HL-60/S4 (cell line): ENCODE data around the gene MYO7A.

ENCODE experiments used
- in situ Hi-C: fragments of 300-500 bp; cut with MboI; formaldehyde crosslinking; loops from 2 replicates; pipeline ENCODE4 v1.14.3; 2022; ENCODE audit warnings: low sequenced_read_pairs

Gene MYO7A

GRCh38 chr11:77158041-77158695 is 30.1 kb downstream of the MYO7A start:
- in situ Hi-C loops: no loop called here

DNA sequence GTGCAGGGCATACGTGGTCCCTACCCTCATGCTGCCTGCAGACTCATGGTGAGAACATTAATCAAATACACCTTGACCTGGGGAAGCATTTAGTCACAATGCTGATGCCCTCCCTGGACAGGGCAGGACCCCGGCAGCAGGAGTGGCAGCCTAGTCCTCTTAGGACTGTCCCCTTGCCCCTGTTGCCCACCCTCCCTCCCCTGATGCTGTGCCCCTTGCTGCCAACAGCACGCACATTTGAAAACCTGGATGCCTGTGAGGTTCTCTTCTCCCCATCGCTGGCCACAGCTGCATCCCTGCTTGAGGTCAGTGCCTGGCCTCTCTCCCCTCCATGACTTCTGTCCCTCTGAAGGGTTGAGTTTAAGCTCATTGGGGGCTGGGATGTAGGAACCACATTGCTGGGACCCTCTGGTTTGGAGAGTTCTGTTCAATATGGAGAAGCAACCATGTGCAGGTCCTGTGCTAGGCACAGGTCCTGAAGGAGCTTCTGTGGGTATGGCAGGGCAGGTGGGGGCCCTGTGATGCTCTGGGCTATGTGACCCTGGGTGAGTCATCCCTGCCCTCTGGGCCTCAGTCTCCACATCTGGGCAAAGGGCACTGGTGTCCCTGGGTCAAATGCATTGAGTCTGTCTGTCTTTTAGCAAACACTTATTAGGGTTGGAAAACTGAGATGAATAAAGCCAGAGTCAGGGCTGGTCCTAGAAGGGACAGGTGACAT is 31.3 kb downstream of the MYO7A start:
- in situ Hi-C loops: no loop called here

DNA sequence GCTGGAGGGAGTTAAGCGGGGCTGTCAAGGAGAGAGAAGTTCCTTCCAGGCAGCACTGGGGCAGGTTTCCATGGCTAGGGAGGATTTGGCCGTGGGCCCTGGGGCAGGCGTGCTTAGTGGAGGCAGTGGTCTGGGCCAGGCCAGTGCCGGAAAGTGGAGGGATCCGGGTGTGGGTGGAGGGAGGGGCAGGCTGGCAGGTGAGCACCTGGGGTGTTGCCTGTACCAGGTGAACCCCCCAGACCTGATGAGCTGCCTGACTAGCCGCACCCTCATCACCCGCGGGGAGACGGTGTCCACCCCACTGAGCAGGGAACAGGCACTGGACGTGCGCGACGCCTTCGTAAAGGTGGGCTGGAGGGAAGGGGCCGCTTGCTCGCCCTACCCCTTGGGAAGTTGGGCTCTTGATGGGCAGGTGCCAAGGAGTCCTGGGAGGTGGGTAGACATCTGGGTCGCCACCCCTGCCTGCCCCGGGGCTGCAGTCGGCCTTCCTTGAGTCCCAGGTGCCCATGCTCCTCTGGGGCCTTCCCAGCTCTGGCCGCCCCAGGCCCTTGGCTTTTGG is 32.0 kb downstream of the MYO7A start:
- in situ Hi-C loops: no loop called here

DNA sequence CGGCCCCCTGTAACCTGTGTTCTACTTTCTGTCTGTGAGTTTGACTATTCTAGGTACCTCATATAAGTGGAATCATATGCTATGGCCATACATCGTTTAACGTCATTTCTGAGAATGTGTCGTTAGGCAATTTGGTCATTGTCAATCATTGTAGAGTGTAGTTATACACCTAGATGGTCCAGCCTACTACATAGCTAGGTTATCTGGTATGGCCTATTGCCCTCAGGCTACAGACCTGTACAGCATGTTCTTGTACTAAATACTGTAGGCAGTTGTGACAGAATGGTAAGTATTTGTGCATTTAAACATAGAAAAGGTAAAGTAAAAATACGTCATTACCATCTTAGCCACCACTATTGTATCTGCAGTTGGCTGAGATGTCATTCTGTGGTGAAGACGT is 35.2 kb downstream of the MYO7A start:
- in situ Hi-C loops: no loop called here

DNA sequence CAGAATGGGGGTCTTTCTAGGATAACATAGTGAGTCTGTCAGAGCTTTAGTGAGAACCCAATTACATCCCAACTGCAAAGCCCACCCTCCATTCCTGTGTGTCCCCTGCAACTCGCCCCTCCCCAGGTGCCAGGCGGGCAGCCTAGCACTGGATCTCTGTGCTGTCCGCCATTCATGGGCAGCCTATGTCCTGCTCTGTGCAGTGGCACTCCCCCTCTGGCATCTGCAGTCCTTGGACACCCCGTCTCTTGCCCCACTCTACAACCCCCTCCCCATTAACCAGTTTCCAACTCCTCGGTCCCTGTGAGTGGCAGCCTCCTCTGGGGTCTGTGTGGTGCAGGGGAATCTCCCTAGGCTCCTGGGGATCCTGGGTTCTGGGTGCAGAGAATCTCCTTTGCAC is 37.0 kb downstream of the MYO7A start:
- in situ Hi-C loops: no loop called here

DNA sequence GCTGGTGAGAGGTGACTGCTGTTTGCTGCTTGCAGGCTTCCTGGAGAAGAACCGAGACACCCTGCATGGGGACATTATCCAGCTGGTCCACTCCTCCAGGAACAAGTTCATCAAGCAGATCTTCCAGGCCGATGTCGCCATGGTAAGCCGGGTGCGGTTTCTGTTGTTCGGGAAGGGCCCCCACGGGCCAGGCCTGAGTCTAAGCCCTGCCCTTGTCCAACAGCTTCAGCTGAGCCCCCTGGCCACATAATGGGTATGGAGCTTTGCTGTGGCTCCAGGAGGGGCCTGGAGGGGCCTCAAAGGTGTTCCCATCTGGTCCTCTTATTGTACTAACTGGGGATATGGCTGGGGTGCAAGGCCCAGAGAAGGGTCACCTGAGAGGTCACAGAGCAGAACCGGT is 38.0 kb downstream of the MYO7A start:
- in situ Hi-C loops: no loop called here

DNA sequence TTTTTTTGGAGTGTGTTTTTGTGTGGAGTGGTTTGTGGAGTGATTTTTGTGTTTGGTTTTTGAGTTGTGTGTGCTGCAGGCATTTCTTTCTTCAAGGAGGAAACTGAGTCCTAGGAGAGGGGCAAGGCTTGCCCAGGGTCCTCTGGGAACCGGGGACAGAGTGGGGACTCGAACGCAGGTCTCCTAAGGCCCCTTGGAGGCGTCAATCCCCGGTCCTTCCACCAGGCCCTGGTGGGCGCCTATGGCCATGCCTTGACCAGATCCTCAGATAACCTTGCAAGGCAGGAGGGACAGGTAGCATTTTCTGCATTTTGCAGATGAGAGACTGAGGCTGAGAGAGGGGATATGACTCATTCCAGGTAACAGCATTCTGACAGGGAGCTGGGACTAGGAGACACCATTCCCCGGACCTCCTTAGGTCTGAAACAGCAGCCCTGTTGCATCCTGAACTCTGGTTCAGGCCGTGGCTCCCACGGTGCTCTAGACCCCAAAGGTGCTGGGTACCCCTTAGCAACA is 39.1 kb downstream of the MYO7A start:
- in situ Hi-C loops: no loop called here

- in situ Hi-C loops: no loop called here
These were observed 39.7 kb downstream of the MYO7A start for GRCh38 chr11:77167791-77168190.

GRCh38 chr11:77170107-77170506 is 42.1 kb downstream of the MYO7A start:
- in situ Hi-C loops: no loop called here

GRCh38 chr11:77171254-77171653 is 43.2 kb downstream of the MYO7A start:
- in situ Hi-C loops: no loop called here

DNA sequence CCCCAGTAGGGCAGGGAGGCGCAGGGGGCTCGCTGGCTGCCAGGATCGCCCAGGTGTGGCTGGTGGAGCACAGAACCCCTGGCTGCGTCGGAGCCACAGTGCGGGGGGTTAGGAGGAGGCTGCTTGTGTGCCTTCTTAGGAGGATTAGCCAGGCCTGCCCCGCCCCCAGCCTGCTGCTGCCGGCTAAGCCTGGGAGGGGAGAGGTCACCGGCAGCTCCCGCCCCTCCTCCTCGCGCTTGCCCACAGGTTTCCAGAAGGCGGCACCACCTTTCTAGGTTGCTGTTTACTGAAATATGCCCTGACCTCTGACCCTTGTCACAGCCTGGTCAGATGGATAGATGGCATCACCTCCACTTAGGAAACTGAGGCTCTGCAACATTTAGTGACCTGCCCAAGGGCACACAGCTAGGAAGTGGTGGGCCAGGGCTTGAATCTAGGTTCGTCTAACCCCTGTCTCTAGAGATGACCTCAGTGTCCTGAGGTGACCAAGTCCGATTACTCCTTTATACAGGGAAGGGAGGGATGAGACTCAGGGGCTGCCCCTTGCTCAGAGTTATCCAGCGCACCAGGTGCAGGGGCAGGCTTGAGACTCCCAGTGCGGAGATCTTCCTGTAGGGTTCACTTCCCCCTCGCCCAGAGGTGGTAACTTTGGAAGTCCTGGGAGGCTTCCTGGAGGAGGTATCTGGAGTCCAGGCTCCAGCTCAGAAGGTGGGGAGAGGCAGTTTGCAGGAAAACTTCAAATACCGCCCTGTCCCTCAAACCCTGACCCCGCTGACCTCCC is 44.0 kb downstream of the MYO7A start:
- in situ Hi-C loops: no loop called here

- in situ Hi-C loops: no loop called here
These were observed 44.6 kb downstream of the MYO7A start for GRCh38 chr11:77172666-77172982.

DNA sequence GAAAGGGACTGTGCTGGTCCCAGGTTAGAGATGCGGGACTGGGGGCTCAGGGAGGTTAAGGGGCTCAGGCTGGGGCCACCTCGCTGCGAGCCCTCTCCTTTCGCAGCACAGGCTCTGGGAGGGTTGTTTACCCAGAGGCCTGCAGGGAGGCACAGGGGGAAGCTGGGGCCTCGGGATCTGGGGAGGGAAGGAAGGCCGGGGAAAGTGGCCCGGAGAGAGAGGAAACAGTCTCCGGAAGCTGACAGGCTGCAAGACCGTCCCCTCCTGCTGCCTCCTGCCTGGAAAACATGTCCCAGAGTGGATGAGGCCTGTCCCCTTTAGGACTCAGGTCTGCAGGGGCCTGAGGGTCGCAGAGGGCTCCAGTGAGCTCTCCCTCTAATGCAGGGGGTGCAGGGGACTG is 45.4 kb downstream of the MYO7A start:
- in situ Hi-C loops: no loop called here

GRCh38 chr11:77174559-77174958 is 46.5 kb downstream of the MYO7A start:
- in situ Hi-C loops: no loop called here

GRCh38 chr11:77175021-77175842 is 47.2 kb downstream of the MYO7A start:
- in situ Hi-C loops: no loop called here

- in situ Hi-C loops: no loop called here
These were observed 48.0 kb downstream of the MYO7A start for GRCh38 chr11:77175869-77176539.

- in situ Hi-C loops: no loop called here
These were observed 49.0 kb downstream of the MYO7A start for GRCh38 chr11:77176996-77177395.

DNA sequence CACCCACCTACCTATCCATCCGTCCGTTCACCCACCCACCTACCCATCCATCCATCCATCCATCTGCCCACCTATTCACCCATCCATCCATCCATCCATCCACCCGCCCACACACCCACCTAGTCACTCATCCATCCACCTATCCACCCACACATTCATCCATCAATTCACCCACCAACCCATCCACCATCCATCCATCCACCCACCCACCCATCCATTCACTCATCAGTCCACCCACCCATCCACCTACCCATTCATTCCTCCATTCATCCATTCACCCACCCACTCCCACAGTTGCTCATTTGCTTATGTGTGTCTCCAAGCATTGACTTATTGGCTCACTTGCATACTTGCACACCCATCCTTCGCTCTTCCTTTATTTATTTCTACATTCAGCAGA is 50.1 kb downstream of the MYO7A start:
- in situ Hi-C loops: no loop called here

- in situ Hi-C loops: no loop called here
These were observed 51.0 kb downstream of the MYO7A start for GRCh38 chr11:77179048-77179447.

GRCh38 chr11:77179681-77180080 is 51.6 kb downstream of the MYO7A start:
- in situ Hi-C loops: no loop called here
